Endothelial cell (in vitro differentiated cells): ENCODE results near the gene BANF2. TPM values are rescaled to one million over a fixed set of nuclear protein-coding genes. Genes with fewer than 3 reads are reported as not detected.

Source experiments
- DNase-seq: peaks from one replicate; pipeline ENCODE4 v3.0.0; 2021; ENCODE audit warnings: low spot score
- H3K27ac Mint-ChIP-seq: one replicate; pipeline ENCODE4 v1.8.0; 2021; ENCODE audit warnings: mixed read lengths, inconsistent platforms; ENCODE audit not compliant: unreplicated experiment
- H3K27me3 Mint-ChIP-seq: one replicate; pipeline ENCODE4 v1.8.0; 2021; ENCODE audit warnings: mild to moderate bottlenecking, moderate library complexity, mixed read lengths, inconsistent platforms; ENCODE audit not compliant: unreplicated experiment
- H3K36me3 Mint-ChIP-seq: one replicate; pipeline ENCODE4 v1.8.0; 2021; ENCODE audit warnings: mild to moderate bottlenecking, low read depth, mixed read lengths, inconsistent platforms; ENCODE audit not compliant: unreplicated experiment
- H3K4me1 Mint-ChIP-seq: one replicate; pipeline ENCODE4 v1.8.0; 2021; ENCODE audit warnings: mild to moderate bottlenecking, mixed read lengths, inconsistent platforms; ENCODE audit not compliant: unreplicated experiment
- H3K4me3 Mint-ChIP-seq: one replicate; pipeline ENCODE4 v1.8.0; 2021; ENCODE audit warnings: mild to moderate bottlenecking, mixed read lengths, inconsistent platforms; ENCODE audit not compliant: unreplicated experiment
- H3K9me3 Mint-ChIP-seq: one replicate; pipeline ENCODE4 v1.8.0; 2021; ENCODE audit warnings: mixed read lengths, inconsistent platforms; ENCODE audit not compliant: unreplicated experiment
- CTCF ChIP-seq: fragments of 200-600 bp; sonication (generic); IDR thresholded peaks from one replicate; pipeline ENCODE4 v1.5.0; 2021; ENCODE audit warnings: antibody characterized with exemption; ENCODE audit not compliant: unreplicated experiment
- total RNA-seq: library from RNA; stranded (reverse); fragmentation: NEBNext Ultra II Directional; extraction: Animal tissue kit (Norgen Biotek cat#: 25700); gene quantifications from one replicate; pipeline ENCODE4 v1.2.1, GENCODE V29; 2021; ENCODE audit not compliant: unreplicated experiment

Gene BANF2
- total RNA-seq, 1 donor from 2014 or later = not detected

GRCh38 chr20:17685168-17685567 is 14.6 kb upstream of the BANF2 start:
- H3K36me3 Mint-ChIP-seq = peaks cover 3% of the 10 kb centered on the region
- H3K9me3 Mint-ChIP-seq = no peaks in the 10 kb centered on the region
- H3K27ac Mint-ChIP-seq = no peak overlapping the region
- TF ChIP-seq CTCF = no peak
- DNase-seq = no peak
- H3K4me1 Mint-ChIP-seq = peaks cover 11% of the 10 kb centered on the region
- H3K27me3 Mint-ChIP-seq = peaks cover 9% of the 10 kb centered on the region
- H3K4me3 Mint-ChIP-seq = no peak overlapping the region

- Mint-ChIP-seq H3K9me3 (no peaks in the 10 kb centered on the region), H3K27me3 (peaks cover 3% of the 10 kb centered on the region), H3K4me1 (peaks cover 6% of the 10 kb centered on the region), H3K4me3 (no peak overlapping the region), H3K36me3 (peaks cover 3% of the 10 kb centered on the region), H3K27ac (no peak overlapping the region)
- no peak for DNase-seq
- TF ChIP-seq CTCF = no peak
These were observed 12.0 kb upstream of the BANF2 start for GRCh38 chr20:17687800-17688199.

GRCh38 chr20:17688965-17689364 is 10.8 kb upstream of the BANF2 start:
- Mint-ChIP-seq H3K9me3 (no peaks in the 10 kb centered on the region), H3K27ac (no peak overlapping the region), H3K36me3 (no peaks in the 10 kb centered on the region), H3K27me3 (peaks cover 1% of the 10 kb centered on the region), H3K4me1 (peaks cover 5% of the 10 kb centered on the region), H3K4me3 (no peak overlapping the region)
- no peak for TF ChIP-seq CTCF
- DNase-seq = no peak

- TF ChIP-seq CTCF = no peak
- no peak overlapping the region for H3K4me3 Mint-ChIP-seq
- H3K36me3 Mint-ChIP-seq = no peaks in the 10 kb centered on the region
- DNase-seq = no peak
- H3K27me3 Mint-ChIP-seq = peaks cover 1% of the 10 kb centered on the region
- peaks cover 3% of the 10 kb centered on the region for H3K4me1 Mint-ChIP-seq
- no peak overlapping the region for H3K27ac Mint-ChIP-seq
- no peaks in the 10 kb centered on the region for H3K9me3 Mint-ChIP-seq
These were observed 9.6 kb upstream of the BANF2 start for GRCh38 chr20:17690144-17690543.

- no peak overlapping the region for H3K4me3 Mint-ChIP-seq
- no peak overlapping the region for H3K27ac Mint-ChIP-seq
- H3K36me3 Mint-ChIP-seq = no peaks in the 10 kb centered on the region
- no peak for DNase-seq
- H3K4me1 Mint-ChIP-seq = no peaks in the 10 kb centered on the region
- peaks cover 2% of the 10 kb centered on the region for H3K27me3 Mint-ChIP-seq
- H3K9me3 Mint-ChIP-seq = peaks cover 5% of the 10 kb centered on the region
- TF ChIP-seq CTCF = no peak
These were observed 8.0 kb upstream of the BANF2 start for GRCh38 chr20:17691758-17692157.
